Fibroblast of lung (primary cell): ENCODE data around the gene PRSS22. TPM values are rescaled to one million over a fixed set of nuclear protein-coding genes. Genes with fewer than 3 reads are reported as not detected.

Experiments used
- DNase-seq, 2 donors: peaks; one replicate each; pipeline versions ENCODE4 v3.0.0 to v3.0.0-alpha.2; 2010; ENCODE audit warnings: low read depth in 2 of 2
- H2AFZ ChIP-seq: 2 replicates; pipeline ENCODE4 v1.5.1; 2012; ENCODE audit warnings: low read length, control low read depth, inconsistent platforms
- H3K27ac ChIP-seq: 2 replicates; pipeline ENCODE4 v1.5.1; 2011; ENCODE audit warnings: low read length, control low read depth; ENCODE audit not compliant: insufficient read depth
- H3K27me3 ChIP-seq: 2 replicates; pipeline ENCODE4 v1.5.1; 2011; ENCODE audit warnings: mild to moderate bottlenecking, low read length; ENCODE audit not compliant: control insufficient read depth, insufficient read depth
- H3K36me3 ChIP-seq: 2 replicates; pipeline ENCODE4 v1.5.1; 2011; ENCODE audit warnings: low read length; ENCODE audit not compliant: control insufficient read depth, insufficient read depth
- H3K4me1 ChIP-seq: 2 replicates; pipeline ENCODE4 v1.5.1; 2011; ENCODE audit warnings: low read length; ENCODE audit not compliant: control insufficient read depth, insufficient read depth; ENCODE audit errors: extremely low read depth
- H3K4me2 ChIP-seq: 2 replicates; pipeline ENCODE4 v1.5.1; 2011; ENCODE audit warnings: low read length, control low read depth; ENCODE audit not compliant: insufficient read depth; ENCODE audit errors: extremely low read depth
- H3K4me3 ChIP-seq, 4 experiments: fragments of 200-600 bp in 1 of 4; sonication (generic) in 1 of 4; replicated peaks in 1 of 4; 2 replicates each; pipeline ENCODE4 v1.5.1; 2011 to 2016; ENCODE audit warnings: low read length in 4 of 4, low read depth in 3 of 4, mild to moderate bottlenecking in 3 of 4, control low read depth in 2 of 4, inconsistent platforms in 1 of 4, mixed read lengths in 1 of 4; ENCODE audit not compliant: insufficient read depth in 1 of 4; ENCODE audit errors: control extremely low read depth in 1 of 4
- H3K79me2 ChIP-seq: 2 replicates; pipeline ENCODE4 v1.5.1; 2012; ENCODE audit warnings: mild to moderate bottlenecking, low read length, inconsistent platforms; ENCODE audit not compliant: control insufficient read depth, insufficient read depth
- H3K9ac ChIP-seq: 2 replicates; pipeline ENCODE4 v1.5.1; 2011; ENCODE audit warnings: mild to moderate bottlenecking, low read length, control low read depth; ENCODE audit not compliant: insufficient read depth
- H3K9me3 ChIP-seq: 2 replicates; pipeline ENCODE4 v1.5.1; 2012; ENCODE audit warnings: low read depth, low read length; ENCODE audit not compliant: control insufficient read depth, insufficient read depth
- H4K20me1 ChIP-seq: 2 replicates; pipeline ENCODE4 v1.5.1; 2011; ENCODE audit warnings: low read length; ENCODE audit not compliant: control insufficient read depth, insufficient read depth; ENCODE audit errors: extremely low read depth
- EZH2 ChIP-seq: IDR thresholded peaks from 2 replicates; pipeline ENCODE4 v1.5.1; 2012; ENCODE audit warnings: low read length, control low read depth, mild to moderate bottlenecking; ENCODE audit errors: missing control alignments
- polyA plus RNA-seq, 2 donors: library from polyadenylated mRNA; depleted of rRNA in 1 of 2; stranded (reverse) in 1 of 2; unstranded in 1 of 2; fragments of >200 nt; gene quantifications; 2 replicates each; pipeline ENCODE4 v1.2.1, GENCODE V29; 2011 to 2012; ENCODE audit warnings: missing spikeins in 1 of 2
- total RNA-seq: library from RNA; depleted of rRNA; stranded (reverse); fragments of >200 nt; gene quantifications from 2 replicates; pipeline ENCODE4 v1.2.1, GENCODE V29; 2014
- TF ChIP-seq, protein P1 (sequence below), 2 donors: IDR thresholded peaks in 1 of 2; conservative IDR thresholded peaks in 1 of 2; 1 replicate in 1 of 2; 2 replicates in 1 of 2; pipeline ENCODE4 v1.5.1; 2011 to 2012; ENCODE audit warnings: low read length in 2 of 2, control low read depth in 1 of 2, inconsistent platforms in 1 of 2, low read depth in 1 of 2, mild to moderate bottlenecking in 1 of 2

Gene PRSS22
- total and polyA plus RNA-seq, 2 donors (not counting 1 experiment from before 2014, with no cell fraction given) = 0.17 TPM; not detected in 1

DNA sequence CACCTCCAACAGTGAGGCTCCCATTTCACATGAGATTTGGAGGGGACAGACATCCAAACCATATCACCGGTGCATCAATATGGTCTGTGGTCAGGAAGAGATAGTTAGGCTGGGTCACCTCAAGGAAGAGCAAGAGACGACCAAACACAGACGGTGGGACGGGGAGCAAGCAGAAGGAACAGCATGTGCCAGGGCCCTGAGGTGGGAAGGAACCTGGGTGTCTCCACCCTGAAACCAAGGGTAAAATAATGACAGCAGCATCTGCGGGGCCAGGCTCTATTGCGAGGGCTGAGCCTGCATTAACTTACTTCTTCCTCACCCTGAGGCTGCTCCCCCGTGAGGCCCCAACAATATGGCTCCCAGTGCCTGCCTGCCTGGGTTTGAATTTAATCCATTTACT is 49.8 kb downstream of the PRSS22 start:
- no peaks in the 10 kb centered on the region for H3K36me3 ChIP-seq
- H4K20me1 ChIP-seq = no peaks in the 10 kb centered on the region
- H3K4me2 ChIP-seq = no peak overlapping the region
- H3K27me3 ChIP-seq = peaks cover 5% of the 10 kb centered on the region
- DNase-seq = no peak
- H3K9me3 ChIP-seq = no peaks in the 10 kb centered on the region
- no peaks in the 10 kb centered on the region for H3K4me1 ChIP-seq
- TF ChIP-seq, protein P1, sequence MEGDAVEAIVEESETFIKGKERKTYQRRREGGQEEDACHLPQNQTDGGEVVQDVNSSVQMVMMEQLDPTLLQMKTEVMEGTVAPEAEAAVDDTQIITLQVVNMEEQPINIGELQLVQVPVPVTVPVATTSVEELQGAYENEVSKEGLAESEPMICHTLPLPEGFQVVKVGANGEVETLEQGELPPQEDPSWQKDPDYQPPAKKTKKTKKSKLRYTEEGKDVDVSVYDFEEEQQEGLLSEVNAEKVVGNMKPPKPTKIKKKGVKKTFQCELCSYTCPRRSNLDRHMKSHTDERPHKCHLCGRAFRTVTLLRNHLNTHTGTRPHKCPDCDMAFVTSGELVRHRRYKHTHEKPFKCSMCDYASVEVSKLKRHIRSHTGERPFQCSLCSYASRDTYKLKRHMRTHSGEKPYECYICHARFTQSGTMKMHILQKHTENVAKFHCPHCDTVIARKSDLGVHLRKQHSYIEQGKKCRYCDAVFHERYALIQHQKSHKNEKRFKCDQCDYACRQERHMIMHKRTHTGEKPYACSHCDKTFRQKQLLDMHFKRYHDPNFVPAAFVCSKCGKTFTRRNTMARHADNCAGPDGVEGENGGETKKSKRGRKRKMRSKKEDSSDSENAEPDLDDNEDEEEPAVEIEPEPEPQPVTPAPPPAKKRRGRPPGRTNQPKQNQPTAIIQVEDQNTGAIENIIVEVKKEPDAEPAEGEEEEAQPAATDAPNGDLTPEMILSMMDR (conservative IDR thresholded peaks at IDR 0.05 in 1 of 2, IDR thresholded peaks at IDR 0.05 in 1 of 2; ENCODE audit: low read depth in 1 of 2, low read length in 2 of 2) = no peak
- no peak for TF ChIP-seq EZH2
- H2AFZ ChIP-seq = no peak overlapping the region
- H3K9ac ChIP-seq = no peak overlapping the region
- H3K4me3 ChIP-seq = no peak overlapping the region
- no peak overlapping the region for H3K27ac ChIP-seq
- H3K79me2 ChIP-seq = no peaks in the 10 kb centered on the region

DNA sequence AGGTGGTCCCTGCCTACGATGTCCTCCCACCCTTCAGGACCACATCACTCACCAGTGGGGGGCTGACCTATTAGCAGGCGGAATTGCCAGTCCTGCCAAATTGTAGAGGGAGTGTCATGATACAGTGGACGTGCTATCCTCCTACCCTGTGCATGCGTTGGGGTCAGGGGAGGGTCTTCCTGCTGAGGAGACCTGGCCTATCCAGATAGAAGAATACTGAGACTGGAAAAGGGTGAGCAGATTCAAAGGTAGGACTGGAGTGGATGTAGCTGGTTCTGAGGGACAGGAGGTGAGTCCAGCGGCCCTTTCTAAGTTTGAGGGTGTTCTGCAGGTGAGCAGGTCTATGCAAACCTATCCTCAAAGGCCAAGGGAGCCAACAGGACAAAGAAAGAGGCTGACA is 51.7 kb downstream of the PRSS22 start:
- H2AFZ ChIP-seq = no peak overlapping the region
- no peak overlapping the region for H3K4me3 ChIP-seq
- H3K36me3 ChIP-seq = no peaks in the 10 kb centered on the region
- TF ChIP-seq, protein P1 (conservative IDR thresholded peaks at IDR 0.05 in 1 of 2, IDR thresholded peaks at IDR 0.05 in 1 of 2; ENCODE audit: low read depth in 1 of 2, low read length in 2 of 2) = no peak
- no peak for TF ChIP-seq EZH2
- DNase-seq = no peak
- no peak overlapping the region for H3K9ac ChIP-seq
- no peak overlapping the region for H3K4me2 ChIP-seq
- no peaks in the 10 kb centered on the region for H3K4me1 ChIP-seq
- H3K9me3 ChIP-seq = no peaks in the 10 kb centered on the region
- no peaks in the 10 kb centered on the region for H4K20me1 ChIP-seq
- H3K27me3 ChIP-seq = peaks cover 5% of the 10 kb centered on the region
- no peak overlapping the region for H3K27ac ChIP-seq
- H3K79me2 ChIP-seq = no peaks in the 10 kb centered on the region

- Histone ChIP-seq H3K4me3 (no peak overlapping the region), H3K27me3 (peaks cover 5% of the 10 kb centered on the region), H2AFZ (no peak overlapping the region), H3K9ac (no peak overlapping the region), H3K4me2 (no peak overlapping the region), H3K79me2 (no peaks in the 10 kb centered on the region), H3K36me3 (no peaks in the 10 kb centered on the region), H3K4me1 (no peaks in the 10 kb centered on the region), H3K27ac (no peak overlapping the region), H4K20me1 (no peaks in the 10 kb centered on the region), H3K9me3 (no peaks in the 10 kb centered on the region)
- no peak for DNase-seq
- TF ChIP-seq, protein P1 (conservative IDR thresholded peaks at IDR 0.05 in 1 of 2, IDR thresholded peaks at IDR 0.05 in 1 of 2; ENCODE audit: low read depth in 1 of 2, low read length in 2 of 2) = no peak
- no peak for TF ChIP-seq EZH2
Observed at GRCh38 chr16:2804728-2805127, 53.2 kb downstream of the PRSS22 start.
